NT2/D1 (cell line): ENCODE results near the gene CT45A10.

Experiments used
- SUZ12 ChIP-seq: IDR thresholded peaks from 2 replicates; pipeline ENCODE4 v1.6.1; 2011; ENCODE audit not compliant: insufficient read length, insufficient read depth; ENCODE audit errors: extremely low read depth
- YY1 ChIP-seq: IDR thresholded peaks from 2 replicates; pipeline ENCODE4 v1.6.1; 2011; ENCODE audit not compliant: insufficient read length, insufficient read depth
- ZNF274 ChIP-seq: IDR thresholded peaks from 2 replicates; pipeline ENCODE4 v1.6.1; 2011; ENCODE audit warnings: mild to moderate bottlenecking, low read depth, low read length

DNA sequence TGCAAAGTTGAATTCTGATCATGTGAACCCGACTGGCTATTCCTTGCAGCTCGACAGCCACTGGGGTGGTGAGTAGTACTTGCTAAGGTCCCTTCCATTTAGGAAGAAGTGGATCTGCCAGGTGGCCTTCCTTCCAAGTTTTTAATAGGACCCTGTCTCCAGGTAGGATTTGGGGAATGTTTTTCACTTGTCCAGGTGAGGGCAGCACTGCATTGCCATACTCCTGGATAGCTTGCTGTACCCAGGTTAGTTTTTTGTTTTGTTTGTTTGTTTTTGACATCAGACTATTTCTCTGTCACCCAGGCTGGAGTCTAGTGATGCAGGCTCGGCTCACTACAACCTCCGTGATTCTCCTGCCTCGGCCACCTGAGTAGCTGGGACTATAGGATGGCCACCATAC lies 30.1 kb upstream of the CT45A10 start:
- no peak for TF ChIP-seq ZNF274
- no peak for TF ChIP-seq SUZ12
- no peak for TF ChIP-seq YY1
